Activated CD4-positive, alpha-beta memory T cell treated with anti-CD3 and anti-CD28 coated beads for 36 hours (primary cell): ENCODE results near the gene CAPN2. TPM values are rescaled to one million over a fixed set of nuclear protein-coding genes. Genes with fewer than 3 reads are reported as not detected.

Experiments
- CTCF ChIA-PET: fragments of 350-600 bp; sonication (Branson Sonifier 250); formaldehyde crosslinking; loops from one replicate; lab custom pipeline; 2021; ENCODE audit warnings: antibody characterized with exemption, inconsistent platforms; lab: Charles Lee
- POLR2A ChIA-PET: fragments of 350-600 bp; sonication (Branson Sonifier 250); formaldehyde crosslinking; loops from one replicate; lab custom pipeline; 2021; ENCODE audit warnings: antibody characterized with exemption; lab: Charles Lee
- DNase-seq: peaks from one replicate; pipeline ENCODE4 v3.0.0-alpha.2; 2020
- H3K27ac Mint-ChIP-seq: one replicate; pipeline ENCODE4 v1.8.0; 2021; ENCODE audit warnings: mixed read lengths
- H3K27me3 Mint-ChIP-seq: one replicate; pipeline ENCODE4 v1.8.0; 2021; ENCODE audit warnings: mixed read lengths
- H3K36me3 Mint-ChIP-seq: one replicate; pipeline ENCODE4 v1.8.0; 2021; ENCODE audit warnings: mixed read lengths
- H3K4me1 Mint-ChIP-seq: one replicate; pipeline ENCODE4 v1.8.0; 2021; ENCODE audit warnings: low read depth, mixed read lengths
- H3K4me3 Mint-ChIP-seq: one replicate; pipeline ENCODE4 v1.8.0; 2021; ENCODE audit warnings: mild to moderate bottlenecking, mixed read lengths
- H3K9me3 Mint-ChIP-seq: one replicate; pipeline ENCODE4 v1.8.0; 2021; ENCODE audit warnings: mixed read lengths
- intact Hi-C: fragments of 100-400 bp; cut with micrococcal nuclease; formaldehyde crosslinking; loops from one replicate; pipeline ENCODE4 v1.15.1; 2023
- total RNA-seq, 2 experiments: library from RNA; stranded (reverse); gene quantifications; one replicate each; pipeline ENCODE4 v1.2.3, GENCODE V29; 2021

CAPN2 gene
- total RNA-seq, 2 experiments from 2014 or later, result 61.2 to 64.5 TPM

GRCh38 chr1:223771814-223772770 is 59.8 kb downstream of the CAPN2 start:
- Mint-ChIP-seq H3K36me3 (peaks cover 55% of the 10 kb centered on the region), H3K4me1 (peaks cover 44% of the 10 kb centered on the region), H3K27ac (peak overlapping the region; percentile 70), H3K9me3 (peaks cover 3% of the 10 kb centered on the region), H3K4me3 (no peak overlapping the region), H3K27me3 (no peaks in the 10 kb centered on the region)
- intact Hi-C loops, result no loop called here
- ChIA-PET POLR2A (interaction anchor here (0.7 to 1.1 kb wide), 3 partner anchors 54 to 74 kb away, joined by 3 read pairs; partner anchors contain the start of gene TP53BP2), CTCF (interaction anchor here (0.7 to 3.2 kb wide), 3 partner anchors 23 to 77 kb away, joined by 3 to 27 read pairs (median 3); no protein-coding TSS in a partner anchor)
- DNase-seq, result peak; percentile 35

DNA sequence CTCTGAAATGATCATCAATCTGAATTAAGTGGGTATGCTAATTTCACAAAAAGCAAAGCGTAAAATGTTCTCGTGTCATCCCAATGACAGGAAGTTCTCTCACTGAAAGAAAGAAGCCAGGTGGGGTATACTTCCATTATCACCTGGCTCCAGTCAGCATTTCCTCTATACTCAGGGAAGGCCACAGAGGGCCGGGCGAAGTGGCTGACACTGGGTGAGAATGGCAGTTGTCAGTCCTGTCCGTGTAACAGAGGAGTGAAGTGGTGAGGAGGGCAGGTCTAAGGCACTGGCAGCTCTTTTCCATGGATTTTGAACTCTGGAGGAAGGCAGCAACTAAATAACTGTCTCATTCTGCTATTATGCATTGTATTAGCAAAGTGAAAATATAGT is 60.4 kb downstream of the CAPN2 start:
- Mint-ChIP-seq H3K9me3 (peaks cover 3% of the 10 kb centered on the region), H3K4me1 (peaks cover 49% of the 10 kb centered on the region), H3K36me3 (peaks cover 57% of the 10 kb centered on the region), H3K27ac (no peak overlapping the region), H3K27me3 (no peaks in the 10 kb centered on the region), H3K4me3 (no peak overlapping the region)
- intact Hi-C loops, result no loop called here
- ChIA-PET CTCF (interaction anchor here (0.8 to 3.2 kb wide), 2 partner anchors 24 to 77 kb away, joined by 3 to 27 read pairs; no protein-coding TSS in a partner anchor), POLR2A (interaction anchor here (0.9 kb wide), 1 partner anchor 55 kb away, joined by 3 read pairs; no protein-coding TSS in a partner anchor)
- no peak for DNase-seq

DNA sequence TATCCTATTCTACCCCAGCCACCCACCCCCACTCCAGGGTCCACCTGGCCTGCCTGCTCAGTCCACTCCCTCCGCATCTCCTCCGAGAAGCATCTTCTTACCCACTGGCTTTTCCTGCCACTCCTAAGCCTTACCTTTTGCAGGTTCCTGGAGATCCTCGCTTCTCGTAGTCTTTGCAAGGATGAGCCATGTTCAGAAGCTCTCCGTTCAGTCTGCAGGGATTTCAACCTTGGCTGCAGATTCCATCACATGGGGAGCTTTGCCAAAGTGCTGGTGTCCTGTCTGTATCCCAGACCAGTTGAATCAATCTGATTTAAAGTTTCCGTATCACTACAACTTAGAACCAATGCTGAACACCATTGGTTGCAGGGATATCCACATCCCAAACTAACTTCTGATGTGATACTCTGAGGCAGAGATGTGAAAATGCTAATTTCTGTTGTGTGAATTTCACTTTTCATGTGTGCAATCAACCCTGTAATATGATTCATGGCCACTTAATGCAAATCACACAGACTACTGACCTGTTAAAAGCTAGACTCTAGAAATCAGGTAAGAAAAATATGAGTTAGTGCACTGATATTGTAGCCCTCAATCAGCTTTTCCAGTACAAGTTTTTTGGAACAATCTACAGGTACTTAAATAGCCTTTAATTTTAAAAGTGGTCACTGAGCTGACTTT is 61.9 kb downstream of the CAPN2 start:
- Mint-ChIP-seq H3K27me3 (no peaks in the 10 kb centered on the region), H3K9me3 (no peaks in the 10 kb centered on the region), H3K4me3 (no peak overlapping the region), H3K4me1 (peaks cover 49% of the 10 kb centered on the region), H3K27ac (peak overlapping the region; percentile 9), H3K36me3 (peaks cover 62% of the 10 kb centered on the region)
- intact Hi-C loops, result no loop called here
- ChIA-PET CTCF (interaction anchor here (0.6 to 3.2 kb wide), 5 partner anchors 25 to 692 kb away, joined by 3 to 17 read pairs (median 4); partner anchors contain the start of gene TP53BP2), POLR2A (interaction anchor here (3.2 kb wide), 1 partner anchor 71 kb away, joined by 17 read pairs; the partner anchor contains the start of gene TP53BP2)
- DNase-seq, result no peak

GRCh38 chr1:223775054-223775453 is 62.7 kb downstream of the CAPN2 start:
- H3K36me3 Mint-ChIP-seq, result peaks cover 56% of the 10 kb centered on the region

DNA sequence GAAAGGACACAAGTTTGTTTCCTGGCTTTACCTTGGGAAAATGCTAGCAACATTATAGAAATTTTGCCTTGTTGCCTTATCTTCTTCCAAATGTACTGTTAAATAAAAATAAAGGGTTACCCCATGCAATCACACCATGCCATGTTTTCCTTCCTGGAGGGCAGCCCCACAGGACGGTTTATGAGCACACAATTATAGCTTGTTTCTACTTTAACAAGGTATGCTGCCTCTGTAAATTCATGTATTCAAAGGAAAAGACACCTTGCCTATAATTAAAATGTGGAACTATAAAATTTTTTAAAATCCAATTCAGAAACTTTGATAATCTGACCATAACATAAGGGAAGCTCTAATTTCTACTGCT is 63.4 kb downstream of the CAPN2 start:
- H3K27me3 Mint-ChIP-seq, result no peaks in the 10 kb centered on the region
- ChIA-PET CTCF (interaction anchor here (0.8 to 3.2 kb wide), 5 partner anchors 26 to 80 kb away, joined by 3 to 17 read pairs (median 4); partner anchors contain the start of gene TP53BP2), POLR2A (interaction anchor here (0.8 to 3.2 kb wide), 2 partner anchors 8 to 70 kb away, joined by 3 to 17 read pairs; partner anchors contain the start of gene TP53BP2)
- no peak for DNase-seq
- peaks cover 49% of the 10 kb centered on the region for H3K4me1 Mint-ChIP-seq
- peaks cover 53% of the 10 kb centered on the region for H3K36me3 Mint-ChIP-seq
- H3K9me3 Mint-ChIP-seq, result no peaks in the 10 kb centered on the region
- H3K27ac Mint-ChIP-seq, result peak overlapping the region; percentile 82
- no peak overlapping the region for H3K4me3 Mint-ChIP-seq
- intact Hi-C loops, result loop anchor here (1.0 kb wide), 1 partner anchor 60 kb away; no protein-coding TSS in a partner anchor

More at GRCh38 chr1:223775054-223775453, 62.7 kb downstream of the CAPN2 start:
- no peaks in the 10 kb centered on the region for H3K9me3 Mint-ChIP-seq
- CTCF ChIA-PET, result interaction anchor here (0.9 to 3.2 kb wide), 4 partner anchors 26 to 76 kb away, joined by 3 to 17 read pairs (median 6); partner anchors contain the start of gene TP53BP2
- POLR2A ChIA-PET, result interaction anchor here (0.8 to 3.2 kb wide), 2 partner anchors 9 to 70 kb away, joined by 3 to 17 read pairs; partner anchors contain the start of gene TP53BP2
- H3K4me1 Mint-ChIP-seq, result peaks cover 49% of the 10 kb centered on the region
- H3K27ac Mint-ChIP-seq, result no peak overlapping the region
- no peaks in the 10 kb centered on the region for H3K27me3 Mint-ChIP-seq
- DNase-seq, result no peak
- H3K4me3 Mint-ChIP-seq, result no peak overlapping the region
- intact Hi-C loops, result no loop called here

GRCh38 chr1:223776075-223776814 is 63.9 kb downstream of the CAPN2 start:
- POLR2A ChIA-PET, result interaction anchor here (3.2 kb wide), 1 partner anchor 69 kb away, joined by 17 read pairs; the partner anchor contains the start of gene TP53BP2
- Mint-ChIP-seq H3K27ac (peak overlapping the region; percentile 82), H3K36me3 (peaks cover 55% of the 10 kb centered on the region), H3K27me3 (no peaks in the 10 kb centered on the region), H3K4me3 (no peak overlapping the region), H3K9me3 (no peaks in the 10 kb centered on the region), H3K4me1 (peaks cover 46% of the 10 kb centered on the region)
- peak; percentile 74 for DNase-seq
- intact Hi-C loops, result loop anchor here (1.0 kb wide), 1 partner anchor 59 kb away; no protein-coding TSS in a partner anchor
- CTCF ChIA-PET, result interaction anchor here (0.8 to 3.2 kb wide), 5 partner anchors 27 to 81 kb away, joined by 3 to 17 read pairs (median 4); partner anchors contain the start of gene TP53BP2

DNA sequence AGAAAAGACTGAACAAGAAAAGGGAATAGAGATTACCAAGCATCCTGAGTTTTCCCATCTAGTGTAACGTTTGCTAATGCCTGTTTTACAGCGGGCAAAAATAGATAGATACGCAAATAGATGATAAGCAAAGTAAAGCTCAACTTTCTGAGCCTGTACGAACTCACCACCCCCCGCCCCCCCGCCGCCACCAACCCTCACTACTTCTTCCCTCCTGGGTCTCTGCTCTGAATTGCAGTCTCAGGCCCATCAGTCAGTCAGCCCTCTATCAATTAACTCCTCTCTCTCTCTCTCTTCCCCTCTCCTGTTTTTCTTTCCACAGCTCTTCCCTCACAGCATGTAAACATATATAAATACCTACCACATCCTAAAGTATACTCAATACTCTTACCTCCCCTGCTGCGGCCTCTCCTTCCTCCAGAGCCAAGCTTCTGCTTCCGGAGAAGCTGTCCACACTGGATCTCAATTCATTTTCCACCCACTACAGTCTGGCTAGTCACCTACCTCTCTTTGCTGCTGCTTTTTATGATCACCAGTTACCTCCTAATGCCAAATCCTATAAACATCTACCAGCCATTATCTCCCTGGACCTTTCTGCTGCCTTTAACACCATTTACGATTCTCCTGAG is 64.6 kb downstream of the CAPN2 start:
- peaks cover 40% of the 10 kb centered on the region for H3K4me1 Mint-ChIP-seq
- intact Hi-C loops, result loop anchor here (1.0 kb wide), 1 partner anchor 58 kb away; no protein-coding TSS in a partner anchor
- no peak overlapping the region for H3K4me3 Mint-ChIP-seq
- H3K36me3 Mint-ChIP-seq, result peaks cover 49% of the 10 kb centered on the region
- no peak for DNase-seq
- peak overlapping the region; percentile 55 for H3K27ac Mint-ChIP-seq
- ChIA-PET CTCF (interaction anchor here (1.5 to 3.2 kb wide), 2 partner anchors 28 kb away, joined by 3 to 17 read pairs; no protein-coding TSS in a partner anchor), POLR2A (interaction anchor here (3.2 kb wide), 1 partner anchor 69 kb away, joined by 17 read pairs; the partner anchor contains the start of gene TP53BP2)
- H3K27me3 Mint-ChIP-seq, result no peaks in the 10 kb centered on the region
- H3K9me3 Mint-ChIP-seq, result no peaks in the 10 kb centered on the region

DNA sequence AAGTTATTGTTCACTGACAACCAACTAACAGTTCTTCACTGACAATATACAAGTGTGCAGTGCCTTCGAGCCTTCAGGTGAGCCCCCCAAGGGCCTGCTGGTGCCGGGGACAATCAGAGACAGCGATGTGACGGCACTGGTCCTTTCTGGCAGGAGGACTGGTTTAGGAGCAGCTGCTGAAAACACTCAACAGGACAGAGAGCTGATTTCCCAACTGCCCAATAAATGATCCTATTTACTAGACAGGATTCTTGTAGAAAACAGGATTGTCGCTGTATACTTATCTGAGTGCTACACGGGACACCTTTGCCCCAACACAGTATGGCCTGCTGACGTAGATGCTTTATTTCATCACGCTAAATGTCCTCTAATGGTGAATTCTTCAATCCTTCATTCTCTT is 68.0 kb downstream of the CAPN2 start:
- ChIA-PET POLR2A (no interaction called here), CTCF (interaction anchor here (1.0 to 2.8 kb wide), 3 partner anchors 31 to 85 kb away, joined by 3 to 10 read pairs (median 3); partner anchors contain the start of gene TP53BP2)
- H3K27ac Mint-ChIP-seq, result no peak overlapping the region
- H3K36me3 Mint-ChIP-seq, result peaks cover 41% of the 10 kb centered on the region
- H3K4me3 Mint-ChIP-seq, result no peak overlapping the region
- H3K27me3 Mint-ChIP-seq, result no peaks in the 10 kb centered on the region
- peaks cover 21% of the 10 kb centered on the region for H3K4me1 Mint-ChIP-seq
- intact Hi-C loops, result no loop called here
- no peak for DNase-seq
- H3K9me3 Mint-ChIP-seq, result no peaks in the 10 kb centered on the region

GRCh38 chr1:223780949-223781348 is 68.6 kb downstream of the CAPN2 start:
- H3K27ac Mint-ChIP-seq, result peak overlapping the region; percentile 4
- POLR2A ChIA-PET, result no interaction called here

GRCh38 chr1:223783676-223784075 is 71.3 kb downstream of the CAPN2 start:
- H3K27ac Mint-ChIP-seq, result no peak overlapping the region
- intact Hi-C loops, result no loop called here

More at GRCh38 chr1:223780949-223781348, 68.6 kb downstream of the CAPN2 start:
- Mint-ChIP-seq H3K36me3 (peaks cover 39% of the 10 kb centered on the region), H3K9me3 (no peaks in the 10 kb centered on the region), H3K27me3 (no peaks in the 10 kb centered on the region), H3K4me1 (peaks cover 15% of the 10 kb centered on the region), H3K4me3 (no peak overlapping the region)
- intact Hi-C loops, result no loop called here
- no peak for DNase-seq
- CTCF ChIA-PET, result interaction anchor here (2.8 kb wide), 1 partner anchor 31 kb away, joined by 10 read pairs; no protein-coding TSS in a partner anchor

More at GRCh38 chr1:223783676-223784075, 71.3 kb downstream of the CAPN2 start:
- no peaks in the 10 kb centered on the region for H3K27me3 Mint-ChIP-seq
- H3K4me1 Mint-ChIP-seq, result no peaks in the 10 kb centered on the region
- no peak for DNase-seq
- peaks cover 26% of the 10 kb centered on the region for H3K36me3 Mint-ChIP-seq
- no peak overlapping the region for H3K4me3 Mint-ChIP-seq
- POLR2A ChIA-PET, result interaction anchor here (0.8 kb wide), 1 partner anchor 8 kb away, joined by 3 read pairs; no protein-coding TSS in a partner anchor
- CTCF ChIA-PET, result interaction anchor here (0.6 kb wide), 1 partner anchor 88 kb away, joined by 3 read pairs; no protein-coding TSS in a partner anchor
- no peaks in the 10 kb centered on the region for H3K9me3 Mint-ChIP-seq
